ENCODE data around the gene CCDC50.

- TF ChIP-seq CTCF (IDR thresholded peaks at IDR 0.05; ENCODE audit: extremely low read depth in 1 of 2, insufficient read depth in 1 of 2, low read depth in 1 of 2, low read length in 2 of 2) (no peak), POLR2A (IDR thresholded peaks at IDR 0.05; ENCODE audit: low read depth, low read length) (no peak), POLR2AphosphoS5 (IDR thresholded peaks at IDR 0.05; ENCODE audit: insufficient read depth, low read depth, low read length) (no peak), EZH2 (IDR thresholded peaks at IDR 0.05; ENCODE audit: borderline replicate concordance, low read depth, low read length, severe bottlenecking) (no peak), MAX (IDR thresholded peaks at IDR 0.05; ENCODE audit: insufficient read depth, insufficient read length) (no peak), MYC (IDR thresholded peaks at IDR 0.05; ENCODE audit: low read depth, low read length) (no peak), JUN (IDR thresholded peaks at IDR 0.05; ENCODE audit: borderline replicate concordance, insufficient read depth, insufficient read length, low read depth) (no peak)
Observed at GRCh38 chr3:191282251-191283185, 46.7 kb upstream of the CCDC50 start.

Measured in endothelial cell of umbilical vein (primary cell).